Measurements from ENCODE around the gene LASP1NB.
"Not testable (repeated sequence)": the region's sequence is repeated elsewhere in the genome, so short reads cannot be mapped to it uniquely, and the experiment has no call there.

LASP1NB gene

DNA sequence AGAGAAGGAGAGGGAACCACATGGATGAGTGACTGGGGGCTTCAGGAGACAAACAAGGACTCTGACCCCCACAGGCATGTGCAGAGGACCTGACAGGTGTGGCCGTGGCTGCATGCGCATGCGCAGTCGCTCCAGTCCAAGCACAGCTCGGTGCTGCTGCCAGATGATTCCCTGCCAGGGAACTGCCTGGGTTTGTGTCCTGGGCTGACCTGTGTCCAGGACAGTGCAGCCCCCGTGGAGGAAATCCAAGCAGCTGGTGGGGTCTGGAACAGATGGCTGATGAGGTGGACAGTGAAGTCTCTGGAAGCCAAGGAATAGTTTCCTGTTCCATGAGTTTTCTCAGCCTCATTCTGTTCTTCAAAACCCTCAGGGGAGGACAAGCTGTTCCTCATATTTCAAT lies 28.2 kb upstream of the LASP1NB start:
- no peak for DNase-seq (ENCODE audit: low read depth)

DNA sequence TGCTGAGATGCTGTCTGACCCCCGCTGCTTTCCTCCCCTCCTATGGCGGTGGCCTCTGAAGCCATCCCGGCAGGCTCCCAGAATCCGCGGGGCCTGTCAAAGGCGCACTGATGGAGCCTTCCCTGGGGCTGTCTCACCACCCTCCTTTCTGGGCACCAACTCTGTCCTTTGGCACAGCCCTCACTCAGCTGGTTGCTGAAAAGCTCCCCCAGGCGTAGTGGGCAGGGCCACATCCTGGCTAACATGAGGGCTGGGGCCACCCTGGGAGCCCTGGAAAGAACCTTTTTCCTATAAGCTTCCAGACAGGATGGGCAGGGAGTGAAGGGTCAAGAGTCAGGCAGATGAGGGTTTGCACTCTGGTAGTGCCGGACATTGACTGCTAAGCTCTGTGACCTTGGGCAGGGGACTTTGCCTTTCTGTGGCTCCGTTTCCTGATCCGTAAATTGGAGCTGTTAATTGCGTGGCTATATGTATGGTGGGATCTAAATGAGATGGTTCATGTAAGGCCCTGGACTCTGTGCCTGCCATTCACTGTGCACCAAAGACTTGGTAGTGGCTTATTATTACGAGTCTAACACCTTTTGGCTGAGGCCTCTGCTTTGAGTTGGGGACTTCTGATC lies 27.6 kb upstream of the LASP1NB start:
- DNase-seq (ENCODE audit: low read depth): no peak

- no peak for DNase-seq (ENCODE audit: low read depth)
Measured at GRCh38 chr17:38898291-38898679, 27.1 kb upstream of the LASP1NB start.

- peak; percentile 83 for DNase-seq (ENCODE audit: low read depth)
Measured at GRCh38 chr17:38898812-38899348, 26.5 kb upstream of the LASP1NB start.

GRCh38 chr17:38899421-38899820 lies 26.0 kb upstream of the LASP1NB start:
- no peak for DNase-seq (ENCODE audit: low read depth)

DNA sequence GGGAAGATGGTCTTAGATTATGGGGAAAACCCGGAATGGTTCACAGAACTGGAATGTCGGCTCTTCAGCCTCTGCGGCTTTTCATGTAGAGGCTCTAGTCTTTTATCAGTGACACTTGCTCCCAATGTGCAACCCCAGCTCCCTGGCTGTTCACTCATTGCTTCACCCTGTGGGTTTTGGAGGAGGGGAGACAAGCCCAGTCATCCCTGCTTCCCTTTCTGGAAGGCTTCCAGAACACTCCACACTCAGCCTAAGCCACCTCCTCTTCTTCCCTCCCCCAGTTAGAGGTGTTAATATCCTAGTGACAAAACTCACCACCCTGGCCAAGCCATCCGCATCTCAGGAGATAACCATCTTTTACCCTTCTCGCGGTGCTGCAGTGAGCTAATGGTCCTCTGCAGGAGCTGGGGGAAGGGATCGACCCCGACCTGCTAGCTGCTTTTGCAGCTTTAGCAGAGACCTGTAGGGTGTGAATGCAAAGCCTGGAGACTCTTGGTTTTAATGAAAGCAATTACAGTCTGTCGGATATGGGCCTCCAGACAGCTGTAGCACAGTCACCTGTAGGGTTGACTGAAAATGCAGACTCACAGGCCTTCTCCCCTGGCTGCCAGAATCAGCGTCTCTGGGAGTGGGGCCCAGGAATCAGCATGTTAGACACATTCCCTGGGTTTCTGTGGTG lies 24.3 kb upstream of the LASP1NB start:
- DNase-seq (ENCODE audit: low read depth): no peak

DNA sequence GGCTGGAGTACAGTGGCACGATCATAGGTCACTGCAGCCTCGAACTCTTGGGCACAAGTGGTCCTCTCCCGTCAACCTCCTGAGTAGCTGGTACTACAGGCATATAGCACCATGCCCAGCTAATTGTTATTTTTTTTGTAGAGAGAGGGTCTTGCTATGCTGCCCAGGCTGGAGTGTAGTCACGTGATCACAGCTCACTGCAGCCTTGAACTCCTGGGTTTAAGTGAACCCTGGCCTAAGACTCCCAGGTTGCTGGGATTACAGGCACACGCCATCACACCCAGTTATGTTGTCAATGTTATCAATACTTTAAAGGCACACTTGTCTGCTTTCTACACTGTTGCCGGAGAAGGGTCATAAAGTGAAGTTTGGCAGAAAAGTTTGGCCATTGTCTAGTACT lies 22.0 kb upstream of the LASP1NB start:
- DNase-seq (ENCODE audit: low read depth): no peak

DNA sequence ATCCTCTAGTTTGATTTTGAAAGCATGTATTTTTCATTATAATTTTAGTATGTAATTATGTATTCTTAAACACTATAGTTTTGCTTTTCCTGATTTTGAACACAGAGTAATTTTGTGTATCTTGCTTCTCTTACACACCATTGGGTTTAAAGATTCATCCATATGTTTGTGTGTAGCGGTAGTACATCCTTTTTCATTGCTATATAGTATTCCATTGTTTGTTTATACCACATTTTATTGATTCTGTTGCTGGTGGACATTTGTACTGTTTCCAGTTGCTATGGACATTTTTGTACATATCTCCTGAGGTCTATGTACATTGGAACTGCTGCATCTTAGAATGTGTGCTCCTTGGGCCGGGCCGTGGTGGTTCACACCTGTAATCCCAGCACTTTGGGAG lies 20.5 kb upstream of the LASP1NB start:
- DNase-seq (ENCODE audit: low read depth): no peak

DNA sequence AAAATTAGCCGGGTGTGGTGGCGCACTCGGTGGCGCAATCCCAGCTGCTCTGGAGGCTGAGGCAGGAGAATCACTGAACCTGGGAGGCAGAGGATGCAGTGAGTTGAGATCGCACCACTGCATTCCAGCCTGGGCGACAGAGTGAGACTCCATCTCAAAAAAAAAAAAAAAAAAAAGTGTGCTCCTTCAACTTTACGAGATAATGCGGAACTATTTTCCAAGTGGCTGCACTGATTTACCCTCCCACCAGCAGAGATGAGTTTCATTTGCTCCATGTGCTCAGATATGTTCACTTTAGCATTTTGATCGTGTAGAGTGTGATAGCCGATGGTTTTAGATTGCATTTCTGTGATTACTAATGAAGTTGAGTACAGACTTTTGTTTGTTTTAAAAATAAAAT lies 20.0 kb upstream of the LASP1NB start:
- DNase-seq (ENCODE audit: low read depth): no peak

- DNase-seq (ENCODE audit: low read depth): no peak
Measured at GRCh38 chr17:38906460-38907228, 18.8 kb upstream of the LASP1NB start.

DNA sequence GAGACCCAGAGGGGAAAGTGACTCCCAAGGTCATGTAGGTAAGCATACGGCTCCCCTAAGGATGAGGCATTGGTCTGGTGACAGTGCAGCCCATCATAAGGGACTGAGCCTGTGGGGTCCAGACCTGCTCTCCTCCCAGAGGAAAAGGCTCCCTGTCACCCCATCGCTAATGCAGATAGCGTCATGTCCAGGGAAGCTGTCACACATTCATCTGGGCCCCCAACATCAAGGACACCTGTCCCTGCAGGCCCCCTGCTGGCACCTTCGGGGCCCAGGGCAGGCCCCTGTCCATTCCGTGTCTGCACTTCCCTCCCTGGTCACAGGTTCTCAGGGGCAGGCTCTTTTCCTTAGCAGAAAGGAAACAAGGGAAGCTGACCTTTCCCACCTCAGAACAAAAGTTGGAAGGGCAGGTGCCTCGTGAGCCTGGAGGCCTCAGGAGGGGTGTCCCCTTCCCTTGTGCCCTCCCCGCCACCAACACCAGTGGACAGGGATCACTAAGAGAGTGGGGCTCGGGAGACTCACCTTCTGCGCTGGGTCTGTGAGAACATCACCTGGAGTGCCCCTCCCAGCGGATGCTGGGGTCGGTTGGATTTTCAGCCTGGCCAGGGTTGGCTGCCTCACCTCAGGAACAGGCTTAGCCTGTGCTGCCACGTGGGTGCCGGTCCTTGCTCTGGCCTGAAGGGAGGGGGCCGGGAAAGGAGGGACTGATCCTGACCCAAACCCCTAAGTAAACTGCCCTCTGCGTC lies 17.3 kb upstream of the LASP1NB start:
- DNase-seq (ENCODE audit: low read depth): no peak

- no peak for DNase-seq (ENCODE audit: low read depth)
Measured at GRCh38 chr17:38908676-38909181, 16.7 kb upstream of the LASP1NB start.

- DNase-seq (ENCODE audit: low read depth): no peak
Measured at GRCh38 chr17:38910325-38910724, 15.1 kb upstream of the LASP1NB start.

DNA sequence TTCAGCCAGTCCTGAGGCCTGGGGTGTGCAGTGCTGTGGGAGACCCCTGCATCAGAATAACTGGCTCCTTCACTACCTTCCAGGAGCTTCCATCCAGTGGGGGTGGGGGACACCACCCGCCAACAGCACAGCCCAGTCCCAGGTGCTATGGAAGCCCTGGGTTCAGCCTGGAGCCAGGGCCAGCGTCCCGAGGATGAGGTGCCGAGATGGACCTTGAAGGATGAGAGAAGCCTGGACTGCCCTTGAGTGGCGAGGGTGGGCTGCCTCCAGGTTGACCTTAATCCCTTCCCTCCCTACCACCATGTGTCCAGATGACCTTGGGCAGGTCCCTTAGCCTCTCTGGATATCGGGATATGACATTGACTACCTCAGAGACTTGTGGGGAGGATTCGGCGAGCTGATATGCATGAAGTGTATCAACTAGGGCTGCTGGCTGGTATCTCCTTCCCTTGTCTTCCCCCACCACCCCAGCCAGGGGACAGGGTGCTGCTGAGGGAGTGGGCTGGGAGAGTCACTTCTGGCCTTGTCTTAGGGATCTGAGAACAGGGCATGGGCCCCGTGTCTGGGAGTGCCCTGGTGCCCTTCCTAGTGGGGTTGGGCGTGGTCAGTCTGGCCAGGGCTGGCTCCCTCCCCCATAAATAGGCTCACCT lies 14.2 kb upstream of the LASP1NB start:
- DNase-seq (ENCODE audit: low read depth): no peak

DNA sequence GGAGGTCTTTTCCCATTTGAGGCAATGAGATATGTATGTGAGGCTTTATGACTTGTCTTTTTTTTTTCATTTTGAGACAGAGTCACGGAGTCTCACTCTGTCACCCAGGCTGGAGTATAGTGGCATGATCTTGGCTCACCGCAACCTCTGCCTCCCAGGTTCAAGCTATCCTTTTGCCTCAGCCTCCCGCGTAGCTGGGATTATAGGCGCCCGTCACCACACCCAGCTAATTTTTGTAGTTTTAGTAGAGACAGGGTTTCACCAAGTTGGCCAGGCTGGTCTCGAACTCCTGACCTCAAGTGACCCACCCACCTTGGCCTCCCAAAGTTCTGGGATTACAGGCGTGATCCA lies 13.7 kb upstream of the LASP1NB start:
- DNase-seq (ENCODE audit: low read depth): not testable (repeated sequence)

DNA sequence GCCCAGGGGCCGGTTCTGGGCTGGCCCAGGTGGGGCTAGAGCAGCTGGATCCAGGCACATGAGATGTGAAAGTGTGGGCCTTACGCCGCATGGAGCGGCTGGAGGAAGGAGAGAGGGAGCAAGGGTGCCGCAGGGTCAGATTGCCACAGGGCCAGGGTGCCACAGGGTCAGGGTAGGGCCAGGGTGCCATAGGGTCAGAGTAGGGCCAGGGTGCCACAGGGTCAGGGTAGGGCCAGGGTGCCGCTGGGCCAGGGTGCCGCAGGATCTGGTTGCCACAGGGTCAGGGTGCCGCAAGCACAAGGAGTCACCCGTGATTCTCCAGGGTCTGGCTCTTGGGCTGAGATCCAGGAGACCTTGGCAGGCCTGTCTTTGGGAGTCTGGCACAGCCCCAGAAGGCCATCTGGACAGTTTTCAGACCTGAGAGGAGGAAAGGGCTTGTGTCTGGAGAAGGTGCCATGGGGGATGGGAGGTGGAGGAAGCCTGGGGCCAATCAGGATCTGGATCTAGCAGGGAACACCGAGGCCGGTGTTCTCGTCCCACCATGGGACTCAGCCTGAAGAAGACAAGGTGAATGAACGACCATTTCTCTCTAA lies 13.1 kb upstream of the LASP1NB start:
- DNase-seq (ENCODE audit: low read depth): no peak

DNA sequence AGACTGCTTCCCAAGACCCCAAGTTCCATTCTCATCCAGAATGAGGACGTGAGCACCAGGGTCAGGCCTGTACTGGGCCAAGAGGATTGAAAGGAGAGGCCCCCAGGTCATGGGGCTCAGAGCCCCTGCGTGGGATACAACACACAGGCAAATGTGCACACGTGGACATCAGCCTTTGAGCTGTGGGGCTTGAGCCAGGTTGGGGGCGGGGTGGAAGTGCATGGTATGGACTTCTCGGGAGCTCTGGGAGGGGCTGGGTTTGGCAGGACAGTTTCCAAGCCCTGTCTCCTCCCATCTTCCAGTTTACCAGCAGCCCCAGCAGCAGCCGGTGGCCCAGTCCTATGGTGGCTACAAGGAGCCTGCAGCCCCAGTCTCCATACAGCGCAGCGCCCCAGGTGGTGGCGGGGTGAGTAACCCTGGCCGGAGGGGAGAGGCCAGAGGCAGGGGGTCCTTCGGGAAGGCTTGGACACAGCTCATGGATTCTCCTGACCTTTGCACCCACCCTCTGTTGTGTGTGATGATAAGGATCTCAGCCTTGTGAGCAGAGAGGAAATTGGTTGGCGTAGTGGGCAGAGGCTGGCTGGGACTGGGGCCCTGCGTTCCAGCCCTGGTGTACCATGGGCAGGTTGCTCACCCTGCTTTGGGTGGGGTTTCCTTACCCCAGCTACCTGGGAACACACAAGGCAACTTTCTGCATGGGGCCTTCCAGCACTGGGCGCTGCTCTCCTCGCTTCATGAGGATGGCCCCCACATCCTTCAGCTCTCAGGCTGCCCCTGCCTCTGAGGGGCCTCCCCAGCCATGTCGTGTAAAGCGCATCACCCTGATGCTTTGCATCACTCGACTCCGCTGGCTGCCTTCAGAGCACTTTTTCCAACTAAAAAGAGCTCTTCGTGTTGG lies 10.4 kb upstream of the LASP1NB start:
- no peak for DNase-seq (ENCODE audit: low read depth)

DNA sequence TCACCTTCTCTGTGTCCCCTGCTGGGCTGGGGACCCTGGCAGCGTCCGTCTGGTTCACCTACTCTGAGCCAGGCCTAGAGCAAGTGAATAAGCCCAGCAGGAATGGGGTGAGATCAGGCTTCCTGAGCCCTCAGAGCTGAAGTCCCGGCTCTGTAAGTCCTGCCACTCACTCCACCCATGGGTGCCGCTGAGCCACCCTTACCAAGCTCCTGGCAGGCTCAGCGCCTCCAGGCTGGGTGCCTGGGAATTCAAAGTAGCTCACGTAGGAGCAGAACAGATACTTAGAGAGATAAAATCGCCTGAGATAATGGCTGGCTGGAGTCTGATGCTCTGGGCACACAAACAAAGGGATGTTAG lies 9.8 kb upstream of the LASP1NB start:
- no peak for DNase-seq (ENCODE audit: low read depth)

GRCh38 chr17:38916771-38917170 lies 8.6 kb upstream of the LASP1NB start:
- no peak for DNase-seq (ENCODE audit: low read depth)

GRCh38 chr17:38917259-38917658 lies 8.2 kb upstream of the LASP1NB start:
- DNase-seq (ENCODE audit: low read depth): no peak
